ENCODE measurements around the gene TRAPPC14.

Gene TRAPPC14

GRCh38 chr7:100126931-100127865, 31.3 kb downstream of the TRAPPC14 start, which contains the start of gene MBLAC1:
TSS of gene MBLAC1 (plus strand) at chr7:100126967. CDS start at chr7:100127396, 429 bp downstream.
- peak; percentile 50 to 95 (median 86) for DNase-seq

- peak in 5 of 56 donors; percentile 47 to 62 (median 58) for DNase-seq
These were observed 32.1 kb downstream of the TRAPPC14 start for GRCh38 chr7:100126239-100126930.

- no peak for DNase-seq
These were observed 34.0 kb downstream of the TRAPPC14 start for GRCh38 chr7:100124301-100125230.

GRCh38 chr7:100122568-100122967, 36.0 kb downstream of the TRAPPC14 start:
- no peak for DNase-seq

GRCh38 chr7:100122067-100122466, 36.5 kb downstream of the TRAPPC14 start:
- DNase-seq: no peak

GRCh38 chr7:100120733-100121036, 37.8 kb downstream of the TRAPPC14 start:
- DNase-seq: no peak

- peak in 51 of 56 donors; percentile 21 to 89 (median 77) for DNase-seq
These were observed 38.4 kb downstream of the TRAPPC14 start for GRCh38 chr7:100119970-100120732.

- DNase-seq: peak; percentile 44 to 97 (median 91)
These were observed 39.2 kb downstream of the TRAPPC14 start, which contains the start of the genes CNPY4 and TAF6 for GRCh38 chr7:100119072-100119969. TSS of gene CNPY4 (plus strand) at chr7:100119634. CDS start at chr7:100119745, 111 bp downstream. TSS of gene TAF6 (minus strand) at chr7:100119358. CDS start at chr7:100114209, 5,149 bp downstream.

- DNase-seq: no peak
These were observed 40.0 kb downstream of the TRAPPC14 start for GRCh38 chr7:100118388-100119071.

- no peak for DNase-seq
These were observed 43.5 kb downstream of the TRAPPC14 start for GRCh38 chr7:100115026-100115425.

GRCh38 chr7:100111914-100112313, 46.6 kb downstream of the TRAPPC14 start:
- DNase-seq: no peak

GRCh38 chr7:100111156-100111555, 47.4 kb downstream of the TRAPPC14 start:
- DNase-seq: no peak

- DNase-seq: no peak
These were observed 48.9 kb downstream of the TRAPPC14 start for GRCh38 chr7:100109521-100110163.

GRCh38 chr7:100107890-100108289, 50.6 kb downstream of the TRAPPC14 start:
- no peak for DNase-seq

- peak in 3 of 56 donors; percentile 7 to 24 (median 19) for DNase-seq
These were observed 51.3 kb downstream of the TRAPPC14 start for GRCh38 chr7:100107125-100107737.

GRCh38 chr7:100106633-100107032, 51.9 kb downstream of the TRAPPC14 start:
- no peak for DNase-seq

- no peak for DNase-seq
These were observed 53.0 kb downstream of the TRAPPC14 start for GRCh38 chr7:100105534-100105933.

All from nucleus accumbens (tissue), 56 donors.